ENCODE measurements around the gene BMERB1. TPM values are rescaled to one million over a fixed set of nuclear protein-coding genes. Genes with fewer than 3 reads are reported as not detected.

The BMERB1 gene
- total RNA-seq, 1 donor from 2014 or later: 20.1 TPM

GRCh38 chr16:15597822-15598647 lies 163.6 kb downstream of the BMERB1 start:
- Histone ChIP-seq H3K4me2 (ENCODE audit: low read length) (no peak overlapping the region), H3K4me3 (ENCODE audit: insufficient read depth, low read depth, low read length) (no peak overlapping the region), H3K9me3 (ENCODE audit: insufficient read depth, low read depth, low read length) (no peaks in the 10 kb centered on the region), H3K27me3 (ENCODE audit: insufficient read depth, low read length) (no peaks in the 10 kb centered on the region), H3K79me2 (ENCODE audit: insufficient read depth, low read length) (no peaks in the 10 kb centered on the region), H4K20me1 (ENCODE audit: insufficient read depth, low read length) (peaks cover 4% of the 10 kb centered on the region), H3K9ac (ENCODE audit: low read length) (no peak overlapping the region), H3K27ac (ENCODE audit: low read depth, low read length) (no peak overlapping the region), H2AFZ (ENCODE audit: low read depth, low read length) (no peak overlapping the region), H3K4me1 (ENCODE audit: insufficient read depth, low read length) (no peaks in the 10 kb centered on the region), H3K36me3 (ENCODE audit: insufficient read depth, low read length) (peaks cover 39% of the 10 kb centered on the region)
- FAIRE-seq (no peak), DNase-seq (ENCODE audit: low read depth) (no peak)
- no peaks in the 10 kb centered on the region for H3K27me3 Mint-ChIP-seq (ENCODE audit: low read depth, unreplicated experiment)
- peaks cover 52% of the 10 kb centered on the region for H3K36me3 Mint-ChIP-seq (ENCODE audit: low read depth, unreplicated experiment)
- no peak overlapping the region for H3K27ac Mint-ChIP-seq (ENCODE audit: unreplicated experiment)
- no peaks in the 10 kb centered on the region for H3K9me3 Mint-ChIP-seq (ENCODE audit: unreplicated experiment)
- TF ChIP-seq EZH2 (IDR thresholded peaks at IDR 0.05; ENCODE audit: insufficient read depth, low read length): no peak
- no peak for TF ChIP-seq CTCF (IDR thresholded peaks at IDR 0.05; ENCODE audit: insufficient read depth, low read depth, low read length)
- H3K4me3 Mint-ChIP-seq (ENCODE audit: unreplicated experiment): no peak overlapping the region
- H3K4me1 Mint-ChIP-seq (ENCODE audit: low read depth, unreplicated experiment): peaks cover 12% of the 10 kb centered on the region

GRCh38 chr16:15598648-15599190 lies 164.3 kb downstream of the BMERB1 start:
- H3K27ac Mint-ChIP-seq (ENCODE audit: unreplicated experiment): no peak overlapping the region
- TF ChIP-seq EZH2 (IDR thresholded peaks at IDR 0.05; ENCODE audit: insufficient read depth, low read length) (no peak), CTCF (IDR thresholded peaks at IDR 0.05; ENCODE audit: insufficient read depth, low read depth, low read length) (no peak)
- no peaks in the 10 kb centered on the region for H3K27me3 Mint-ChIP-seq (ENCODE audit: low read depth, unreplicated experiment)
- Histone ChIP-seq H3K4me1 (ENCODE audit: insufficient read depth, low read length) (no peaks in the 10 kb centered on the region), H3K27me3 (ENCODE audit: insufficient read depth, low read length) (no peaks in the 10 kb centered on the region), H3K9ac (ENCODE audit: low read length) (no peak overlapping the region), H3K4me3 (ENCODE audit: insufficient read depth, low read depth, low read length) (no peak overlapping the region), H3K79me2 (ENCODE audit: insufficient read depth, low read length) (no peaks in the 10 kb centered on the region), H3K9me3 (ENCODE audit: insufficient read depth, low read depth, low read length) (no peaks in the 10 kb centered on the region), H4K20me1 (ENCODE audit: insufficient read depth, low read length) (peaks cover 4% of the 10 kb centered on the region), H3K4me2 (ENCODE audit: low read length) (no peak overlapping the region), H2AFZ (ENCODE audit: low read depth, low read length) (no peak overlapping the region), H3K27ac (ENCODE audit: low read depth, low read length) (no peak overlapping the region), H3K36me3 (ENCODE audit: insufficient read depth, low read length) (peaks cover 45% of the 10 kb centered on the region)
- peaks cover 57% of the 10 kb centered on the region for H3K36me3 Mint-ChIP-seq (ENCODE audit: low read depth, unreplicated experiment)
- FAIRE-seq (no peak), DNase-seq (ENCODE audit: low read depth) (no peak)
- H3K4me1 Mint-ChIP-seq (ENCODE audit: low read depth, unreplicated experiment): peaks cover 9% of the 10 kb centered on the region
- H3K4me3 Mint-ChIP-seq (ENCODE audit: unreplicated experiment): no peak overlapping the region
- no peaks in the 10 kb centered on the region for H3K9me3 Mint-ChIP-seq (ENCODE audit: unreplicated experiment)

All from astrocyte (in vitro differentiated cells and primary cell).